H1 (cell line): ENCODE results near the gene FAAH. TPM values are rescaled to one million over a fixed set of nuclear protein-coding genes. Genes with fewer than 3 reads are reported as not detected.

ENCODE experiments used
- ASH2L ChIP-seq: fragments of 200-600, 300-600 bp; sonication (generic); IDR thresholded peaks from one replicate; pipeline ENCODE4 v1.7.1; 2017; ENCODE audit warnings: low read length
- CBX5 ChIP-seq: fragments of 300-800, 300-1000 bp; sonication (generic); IDR thresholded peaks from 2 replicates; pipeline ENCODE4 v1.7.1; 2016; ENCODE audit warnings: antibody characterized with exemption, low read length, low read depth
- EGR1 ChIP-seq: IDR thresholded peaks from 2 replicates; pipeline ENCODE4 v1.6.1; 2011; ENCODE audit warnings: low read depth, low read length, borderline replicate concordance
- EZH2 ChIP-seq: fragments of 200-600 bp; sonication (generic); IDR thresholded peaks from 2 replicates; pipeline ENCODE4 v1.7.1; 2012; ENCODE audit warnings: low read depth, mild to moderate bottlenecking, moderate library complexity, low read length, inconsistent platforms; ENCODE audit not compliant: severe bottlenecking
- GTF2F1 ChIP-seq: IDR thresholded peaks from 2 replicates; pipeline ENCODE4 v1.6.1; 2012; ENCODE audit warnings: low read depth, low read length, improper control_type of control experiment, borderline replicate concordance
- HDAC2 ChIP-seq, 2 experiments: fragments of 300-600 bp in 1 of 2; sonication (generic) in 1 of 2; IDR thresholded peaks; 2 replicates each; pipeline ENCODE4 v1.6.1; 2011 to 2012; ENCODE audit warnings: low read depth in 2 of 2, low read length in 2 of 2, mild to moderate bottlenecking in 2 of 2, moderate library complexity in 2 of 2, borderline replicate concordance in 1 of 2, inconsistent platforms in 1 of 2
- HDAC6 ChIP-seq: IDR thresholded peaks from one replicate; pipeline ENCODE4 v1.7.1; 2012; ENCODE audit warnings: low read depth, mild to moderate bottlenecking, inconsistent platforms, low read length, moderate library complexity
- KDM5A ChIP-seq: fragments of 200-600 bp; IDR thresholded peaks from 2 replicates; pipeline ENCODE4 v1.7.1; 2012; ENCODE audit warnings: mild to moderate bottlenecking, low read length, inconsistent platforms, mixed read lengths
- NRF1 ChIP-seq: IDR thresholded peaks from 2 replicates; pipeline ENCODE4 v1.6.1; 2011; ENCODE audit warnings: mild to moderate bottlenecking, low read depth, low read length, improper control_type of control experiment
- PHF8 ChIP-seq: fragments of 200-600 bp; sonication (generic); conservative IDR thresholded peaks from 2 replicates; pipeline ENCODE4 v1.7.1; 2012; ENCODE audit warnings: low read depth, mild to moderate bottlenecking, inconsistent platforms, low read length, moderate library complexity
- RBBP5 ChIP-seq: IDR thresholded peaks from 2 replicates; pipeline ENCODE4 v1.7.1; 2012; ENCODE audit warnings: low read depth, mild to moderate bottlenecking, inconsistent platforms, low read length, moderate library complexity, borderline replicate concordance
- SAP30 ChIP-seq: fragments of 300-600 bp; sonication (generic); IDR thresholded peaks from 2 replicates; pipeline ENCODE4 v1.7.1; 2012; ENCODE audit warnings: low read length, moderate library complexity, mild to moderate bottlenecking, inconsistent platforms; ENCODE audit not compliant: insufficient read depth, insufficient replicate concordance
- SIN3A ChIP-seq, 2 experiments: IDR thresholded peaks in 1 of 2; conservative IDR thresholded peaks in 1 of 2; 2 replicates each; pipeline ENCODE4 v1.6.1; 2011 to 2012; ENCODE audit warnings: low read length in 2 of 2, improper control_type of control experiment in 1 of 2, low read depth in 1 of 2, mild to moderate bottlenecking in 1 of 2
- SRF ChIP-seq: IDR thresholded peaks from 2 replicates; pipeline ENCODE4 v1.6.1; 2011; ENCODE audit warnings: mild to moderate bottlenecking, low read depth, low read length, moderate library complexity
- TAF7 ChIP-seq: optimal IDR thresholded peaks from 2 replicates; pipeline ENCODE3; 2011; ENCODE audit warnings: low read depth, mild to moderate bottlenecking, inconsistent platforms, low read length, moderate library complexity, borderline replicate concordance
- TCF12 ChIP-seq: IDR thresholded peaks from 2 replicates; pipeline ENCODE4 v1.6.1; 2011; ENCODE audit warnings: low read depth, mild to moderate bottlenecking, low read length
- ZNF274 ChIP-seq: IDR thresholded peaks from 2 replicates; pipeline ENCODE4 v1.7.0; 2012; ENCODE audit warnings: low read length, borderline replicate concordance; ENCODE audit errors: extremely low read depth
- polyA plus RNA-seq, 7 experiments: library from polyadenylated mRNA; depleted of rRNA in 3 of 7; stranded (reverse) in 5 of 7; unstranded in 2 of 7; fragments of >200 nt in 5 of 7; fragments of 200-250 nt in 2 of 7; gene quantifications; 1 replicate in 5 of 7; 2 replicates in 1 of 7; 4 replicates in 1 of 7; pipeline versions ENCODE4 v1.2.1 to v1.2.3, GENCODE V29; 2011 to 2013; ENCODE audit warnings: missing spikeins in 2 of 7, mixed read lengths in 2 of 7
- total RNA-seq: library from RNA; stranded (reverse); fragmentation: NEBNext Ultra II Directional; extraction: Animal tissue kit (Norgen Biotek cat#: 25700); gene quantifications from 2 replicates; pipeline ENCODE4 v1.2.1, GENCODE V29; 2021
- TF ChIP-seq, protein P1 (sequence below), 3 experiments: IDR thresholded peaks; 1 replicate in 2 of 3; 2 replicates in 1 of 3; pipeline versions ENCODE4 v1.5.1 to v1.6.1; 2011; ENCODE audit warnings: low read length in 3 of 3, mild to moderate bottlenecking in 3 of 3, inconsistent platforms in 2 of 3, low read depth in 1 of 3, moderate library complexity in 1 of 3; ENCODE audit not compliant: insufficient read depth in 1 of 3; ENCODE audit errors: control extremely low read depth in 1 of 3
- TF ChIP-seq, protein P2 (sequence below): IDR thresholded peaks from 2 replicates; pipeline ENCODE4 v1.6.1; 2012; ENCODE audit warnings: inconsistent platforms

Gene FAAH
- total and polyA plus RNA-seq, 2 of the 8 experiments (the other 6 are each of a cell fraction or from before 2014, with no cell fraction given): 41.2 to 47.3 TPM

DNA sequence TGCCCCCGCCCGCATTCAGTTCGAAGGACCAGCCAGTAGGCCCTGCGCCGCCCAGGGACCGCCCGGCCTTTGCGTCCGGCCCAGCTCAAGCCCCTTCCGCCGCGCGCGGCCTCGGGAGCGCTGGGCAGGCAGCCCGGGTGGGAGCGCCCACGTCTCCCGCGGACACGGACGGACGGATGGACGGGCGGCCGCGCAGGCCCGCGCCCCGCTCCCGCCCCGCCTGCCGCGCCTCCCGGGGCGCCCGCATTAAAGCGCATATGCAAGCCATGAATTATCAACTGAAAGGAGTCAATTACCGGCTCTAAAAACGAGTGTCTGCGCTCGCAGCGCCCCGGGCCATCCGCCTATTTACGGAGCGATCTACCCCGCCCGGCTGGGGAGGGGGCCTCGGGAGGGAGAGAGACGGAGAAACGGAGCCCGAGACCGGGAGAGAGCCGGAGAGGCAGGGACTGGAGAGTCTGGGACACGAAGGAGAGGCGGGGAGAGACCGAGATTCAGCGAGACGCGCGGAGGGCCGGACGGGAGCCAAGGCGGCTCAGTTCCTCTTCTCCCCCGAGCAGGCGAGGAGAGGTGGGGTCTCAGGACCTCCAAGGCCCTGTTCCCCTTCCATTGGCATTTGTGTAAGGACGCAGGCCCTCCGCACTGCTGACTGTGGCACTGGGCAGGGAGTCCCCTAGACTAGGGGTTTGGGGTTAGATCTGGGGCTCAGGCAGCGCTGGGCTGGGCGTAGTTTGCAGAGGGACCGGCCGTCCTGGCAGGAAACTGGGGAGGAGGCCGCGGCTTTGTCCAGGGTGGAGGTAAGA, 54.2 kb downstream of the FAAH start (continued):
- TF ChIP-seq TCF12: no peak
- TF ChIP-seq RBBP5: peak; percentile 53
- TF ChIP-seq GTF2F1: no peak
- TF ChIP-seq, protein P1, sequence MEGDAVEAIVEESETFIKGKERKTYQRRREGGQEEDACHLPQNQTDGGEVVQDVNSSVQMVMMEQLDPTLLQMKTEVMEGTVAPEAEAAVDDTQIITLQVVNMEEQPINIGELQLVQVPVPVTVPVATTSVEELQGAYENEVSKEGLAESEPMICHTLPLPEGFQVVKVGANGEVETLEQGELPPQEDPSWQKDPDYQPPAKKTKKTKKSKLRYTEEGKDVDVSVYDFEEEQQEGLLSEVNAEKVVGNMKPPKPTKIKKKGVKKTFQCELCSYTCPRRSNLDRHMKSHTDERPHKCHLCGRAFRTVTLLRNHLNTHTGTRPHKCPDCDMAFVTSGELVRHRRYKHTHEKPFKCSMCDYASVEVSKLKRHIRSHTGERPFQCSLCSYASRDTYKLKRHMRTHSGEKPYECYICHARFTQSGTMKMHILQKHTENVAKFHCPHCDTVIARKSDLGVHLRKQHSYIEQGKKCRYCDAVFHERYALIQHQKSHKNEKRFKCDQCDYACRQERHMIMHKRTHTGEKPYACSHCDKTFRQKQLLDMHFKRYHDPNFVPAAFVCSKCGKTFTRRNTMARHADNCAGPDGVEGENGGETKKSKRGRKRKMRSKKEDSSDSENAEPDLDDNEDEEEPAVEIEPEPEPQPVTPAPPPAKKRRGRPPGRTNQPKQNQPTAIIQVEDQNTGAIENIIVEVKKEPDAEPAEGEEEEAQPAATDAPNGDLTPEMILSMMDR (IDR thresholded peaks at IDR 0.05; ENCODE audit: control extremely low read depth in 1 of 3, insufficient read depth in 1 of 3, low read depth in 1 of 3, low read length in 3 of 3): no peak
- TF ChIP-seq ASH2L: no peak
- no peak for TF ChIP-seq PHF8
- no peak for TF ChIP-seq SAP30
- 0 out of 4 replicates have a peak, but pooled peaks of 1 of the 2 experiments have one; percentile 23 for TF ChIP-seq SIN3A (conservative IDR thresholded peaks at IDR 0.05 in 1 of 2, IDR thresholded peaks at IDR 0.05 in 1 of 2; ENCODE audit: low read depth in 1 of 2, low read length in 2 of 2)
- no peak for TF ChIP-seq CBX5
- no peak for TF ChIP-seq KDM5A
- TF ChIP-seq, protein P2, sequence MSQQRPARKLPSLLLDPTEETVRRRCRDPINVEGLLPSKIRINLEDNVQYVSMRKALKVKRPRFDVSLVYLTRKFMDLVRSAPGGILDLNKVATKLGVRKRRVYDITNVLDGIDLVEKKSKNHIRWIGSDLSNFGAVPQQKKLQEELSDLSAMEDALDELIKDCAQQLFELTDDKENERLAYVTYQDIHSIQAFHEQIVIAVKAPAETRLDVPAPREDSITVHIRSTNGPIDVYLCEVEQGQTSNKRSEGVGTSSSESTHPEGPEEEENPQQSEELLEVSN: no peak
- peak; percentile 22; the same call in 1 of the 2 replicates for TF ChIP-seq EGR1
- TF ChIP-seq SRF: no peak
- TF ChIP-seq NRF1: no peak
- TF ChIP-seq HDAC6: no peak
- peak; percentile 52 to 69; a peak in 1 of 4 replicates for TF ChIP-seq HDAC2 (IDR thresholded peaks at IDR 0.05; ENCODE audit: borderline replicate concordance in 1 of 2, low read depth in 2 of 2, low read length in 2 of 2)
- no peak for TF ChIP-seq TAF7
- no peak for TF ChIP-seq ZNF274
- TF ChIP-seq EZH2: peak; percentile 71
